Stimulated activated memory B cell treated with anti-CD40 and anti-IgM and Interleukin-4, amounts not matched to agents 10 μg/mL and 1 μg/mL and 100 μg/mL, for 72 hours (primary cell): Measurements from ENCODE around the gene UNC13D.
"Not testable (repeated sequence)": the region's sequence is repeated elsewhere in the genome, so short reads cannot be mapped to it uniquely, and the experiment has no call there.

Source experiments
- ATAC-seq: fragments of 150-1000 bp; cut with Tn5 transposase; 2 replicates; pipeline ENCODE4 v1.10.0; 2021
- H3K27ac Mint-ChIP-seq: one replicate; pipeline ENCODE4 v1.8.0; 2022; ENCODE audit warnings: mild to moderate bottlenecking, mixed read lengths
- H3K27me3 Mint-ChIP-seq: one replicate; pipeline ENCODE4 v1.8.0; 2022; ENCODE audit warnings: mixed read lengths
- H3K36me3 Mint-ChIP-seq: one replicate; pipeline ENCODE4 v1.8.0; 2022; ENCODE audit warnings: mixed read lengths
- H3K4me1 Mint-ChIP-seq: one replicate; pipeline ENCODE4 v1.8.0; 2022; ENCODE audit warnings: mixed read lengths
- H3K4me3 Mint-ChIP-seq: one replicate; pipeline ENCODE4 v1.8.0; 2022; ENCODE audit warnings: mild to moderate bottlenecking, moderate library complexity, mixed read lengths
- H3K9me3 Mint-ChIP-seq: one replicate; pipeline ENCODE4 v1.8.0; 2022; ENCODE audit warnings: mixed read lengths

UNC13D gene

DNA sequence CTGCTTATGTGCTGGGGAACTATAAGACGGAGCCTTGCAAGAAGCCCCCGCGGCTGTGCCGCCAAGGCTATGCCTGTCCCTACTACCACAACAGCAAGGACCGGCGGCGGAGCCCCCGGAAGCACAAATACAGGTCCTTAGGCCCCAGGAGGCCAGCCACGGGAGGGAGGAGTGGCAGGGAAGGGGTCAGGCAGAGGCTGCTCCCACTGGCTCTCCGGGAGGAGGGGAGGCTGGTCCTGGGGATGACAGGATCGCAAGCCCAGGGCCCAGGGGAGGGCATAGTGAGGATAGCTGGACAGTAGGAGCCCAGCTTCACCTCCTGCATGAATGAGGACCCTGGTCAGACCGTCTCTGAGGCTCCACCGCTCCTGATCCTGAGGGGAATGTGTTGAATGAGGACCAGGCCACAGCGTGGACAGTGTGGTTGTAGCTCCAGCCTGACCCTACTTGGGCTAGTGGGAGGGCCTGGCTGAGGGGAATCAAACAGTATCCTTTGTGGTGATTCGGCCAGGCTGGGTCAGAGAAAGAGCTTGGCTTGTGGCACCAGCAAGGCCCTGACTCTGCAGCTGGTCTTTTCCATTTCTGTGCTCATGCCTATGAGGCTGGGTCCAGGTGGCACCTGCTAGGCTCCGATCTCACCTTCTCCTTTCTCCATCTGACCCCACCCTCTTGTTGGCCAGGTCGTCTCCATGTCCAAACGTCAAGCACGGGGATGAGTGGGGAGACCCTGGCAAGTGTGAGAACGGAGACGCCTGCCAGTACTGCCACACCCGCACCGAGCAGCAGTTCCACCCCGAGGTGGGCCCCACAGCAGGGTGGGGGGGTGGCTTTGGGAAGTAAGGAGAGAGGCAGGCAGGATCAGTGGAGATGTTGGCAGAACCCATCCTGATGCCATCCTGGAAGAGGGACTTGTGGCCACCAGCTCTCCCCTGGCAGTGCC, 30.9 kb downstream of the UNC13D start:
- no peak for ATAC-seq
- peaks cover 15% of the 10 kb centered on the region for H3K4me1 Mint-ChIP-seq
- H3K27me3 Mint-ChIP-seq = no peaks in the 10 kb centered on the region
- H3K36me3 Mint-ChIP-seq = peaks cover 31% of the 10 kb centered on the region
- peak overlapping the region; percentile 24 for H3K27ac Mint-ChIP-seq
- no peaks in the 10 kb centered on the region for H3K9me3 Mint-ChIP-seq
- no peak overlapping the region for H3K4me3 Mint-ChIP-seq

DNA sequence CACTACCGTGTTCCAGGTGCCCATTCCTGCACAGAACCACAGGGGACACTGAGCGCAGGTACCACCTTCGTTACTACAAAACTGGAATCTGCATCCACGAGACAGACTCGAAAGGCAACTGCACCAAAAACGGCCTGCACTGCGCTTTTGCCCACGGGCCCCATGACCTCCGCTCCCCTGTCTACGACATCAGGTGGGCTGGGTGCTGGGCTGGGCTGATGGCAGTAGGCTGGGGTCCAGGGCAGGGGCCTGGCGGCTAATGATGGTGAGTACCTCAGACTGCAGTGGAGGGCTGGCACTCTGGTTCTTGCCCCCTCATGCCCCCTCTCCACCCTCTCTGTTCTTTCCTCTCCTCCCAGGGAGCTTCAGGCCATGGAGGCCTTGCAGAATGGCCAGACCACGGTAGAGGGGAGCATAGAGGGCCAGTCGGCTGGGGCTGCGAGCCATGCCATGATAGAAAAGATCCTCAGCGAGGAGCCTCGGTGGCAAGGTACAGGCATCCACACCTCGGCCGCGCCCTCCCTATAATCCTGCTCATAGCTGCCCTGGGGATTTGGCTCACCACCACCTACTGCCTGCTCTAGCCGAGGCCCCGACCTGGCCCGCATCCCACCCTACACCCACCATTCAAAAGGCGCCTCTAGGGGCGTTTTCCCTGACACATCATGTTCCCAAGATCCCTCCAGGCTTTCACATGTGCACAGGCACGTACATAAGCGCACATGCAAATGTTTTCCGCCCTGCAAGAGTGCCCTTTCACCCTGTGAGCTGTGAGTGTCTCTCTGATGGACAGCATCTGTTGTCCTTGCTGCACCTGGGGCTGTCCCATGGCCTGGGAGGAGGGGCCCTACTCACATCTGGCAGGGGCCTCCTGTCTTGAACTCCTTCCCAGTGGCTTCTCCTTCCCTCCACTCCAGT, 31.8 kb downstream of the UNC13D start:
- Mint-ChIP-seq H3K4me3 (no peak overlapping the region), H3K36me3 (peaks cover 26% of the 10 kb centered on the region)

DNA sequence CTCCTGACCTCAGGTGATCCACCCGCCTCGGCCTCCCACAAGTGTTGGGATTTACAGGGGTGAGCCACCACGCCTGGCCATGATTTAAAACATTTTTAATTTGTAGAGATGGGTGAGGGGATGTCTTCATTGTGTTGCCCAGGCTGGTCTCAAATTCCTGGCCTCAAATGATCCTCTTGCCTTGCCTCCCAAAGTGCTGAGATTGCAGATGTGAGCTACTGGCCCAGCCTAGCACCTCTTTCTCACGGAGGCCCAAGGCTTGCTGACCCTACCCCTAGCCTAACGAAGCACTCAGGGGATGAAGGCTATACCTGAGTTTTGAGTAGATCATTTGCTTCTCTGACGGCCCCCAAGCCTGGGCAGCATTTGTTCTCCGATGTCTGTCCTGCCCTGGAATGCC, 33.0 kb downstream of the UNC13D start:
- no peak overlapping the region for H3K27ac Mint-ChIP-seq
- H3K9me3 Mint-ChIP-seq = no peaks in the 10 kb centered on the region
- peaks cover 22% of the 10 kb centered on the region for H3K4me1 Mint-ChIP-seq
- H3K36me3 Mint-ChIP-seq = peaks cover 23% of the 10 kb centered on the region
- H3K4me3 Mint-ChIP-seq = no peak overlapping the region
- H3K27me3 Mint-ChIP-seq = no peaks in the 10 kb centered on the region
- no peak for ATAC-seq

More for the DNA sequence above, 31.8 kb downstream of the UNC13D start:
- no peak for ATAC-seq
- peak overlapping the region; percentile 24 for H3K27ac Mint-ChIP-seq
- no peaks in the 10 kb centered on the region for H3K9me3 Mint-ChIP-seq
- H3K4me1 Mint-ChIP-seq = peaks cover 22% of the 10 kb centered on the region
- no peaks in the 10 kb centered on the region for H3K27me3 Mint-ChIP-seq

DNA sequence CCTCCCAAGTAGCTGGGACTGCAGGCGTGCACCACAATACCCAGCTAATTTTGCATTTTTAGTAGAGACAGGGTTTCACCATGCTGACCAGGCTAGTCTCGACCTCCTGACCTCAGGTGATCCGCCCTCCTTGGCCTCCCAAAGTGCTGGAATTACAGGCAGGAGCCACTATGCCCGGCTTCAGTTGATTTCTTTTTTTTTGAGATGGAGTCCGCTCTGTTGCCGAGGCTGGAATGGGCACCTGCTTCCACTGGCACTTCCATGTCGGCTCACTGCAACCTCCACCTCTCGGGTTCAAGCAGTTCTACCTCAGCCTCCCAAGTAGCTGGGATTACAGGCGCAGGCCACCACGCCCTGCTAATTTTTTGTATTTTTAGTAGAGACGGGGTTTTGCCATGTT, 33.4 kb downstream of the UNC13D start:
- H3K27ac Mint-ChIP-seq, H3K9me3 Mint-ChIP-seq, ATAC-seq, H3K4me3 Mint-ChIP-seq, H3K27me3 Mint-ChIP-seq: not testable (repeated sequence)
- Mint-ChIP-seq H3K4me1 (peaks cover 22% of the 10 kb centered on the region), H3K36me3 (peaks cover 23% of the 10 kb centered on the region)

DNA sequence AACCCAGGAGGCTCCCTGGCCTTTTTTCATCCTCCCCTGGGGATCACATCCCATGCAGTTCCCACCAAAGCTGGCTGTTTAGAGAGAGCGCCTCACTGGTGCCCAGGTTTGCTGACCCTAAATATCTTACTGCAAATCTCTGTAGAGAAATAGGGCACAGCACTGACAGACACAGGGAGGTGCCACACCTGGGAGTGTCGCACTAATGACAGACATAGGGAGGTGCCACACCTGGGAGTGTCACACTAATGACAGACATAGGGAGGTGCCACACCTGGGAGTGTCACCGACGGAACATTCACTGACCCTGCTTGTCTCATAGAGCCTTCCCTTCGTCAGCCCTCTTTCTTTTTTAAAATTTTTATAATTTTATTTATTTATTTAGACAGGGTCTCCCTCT, 34.0 kb downstream of the UNC13D start:
- H3K4me3 Mint-ChIP-seq = no peak overlapping the region
- ATAC-seq = no peak
- H3K27ac Mint-ChIP-seq = peak overlapping the region; percentile 85

GRCh38 chr17:75809631-75810111, 34.5 kb downstream of the UNC13D start:
- H3K27ac Mint-ChIP-seq = peak overlapping the region; percentile 85
- H3K27me3 Mint-ChIP-seq = no peaks in the 10 kb centered on the region
- H3K4me3 Mint-ChIP-seq = no peak overlapping the region
- H3K4me1 Mint-ChIP-seq = peaks cover 26% of the 10 kb centered on the region
- H3K36me3 Mint-ChIP-seq = peaks cover 21% of the 10 kb centered on the region
- H3K9me3 Mint-ChIP-seq = no peaks in the 10 kb centered on the region
- ATAC-seq = no peak

More for the DNA sequence above, 34.0 kb downstream of the UNC13D start:
- Mint-ChIP-seq H3K36me3 (peaks cover 23% of the 10 kb centered on the region), H3K27me3 (no peaks in the 10 kb centered on the region), H3K4me1 (peaks cover 26% of the 10 kb centered on the region), H3K9me3 (no peaks in the 10 kb centered on the region)

DNA sequence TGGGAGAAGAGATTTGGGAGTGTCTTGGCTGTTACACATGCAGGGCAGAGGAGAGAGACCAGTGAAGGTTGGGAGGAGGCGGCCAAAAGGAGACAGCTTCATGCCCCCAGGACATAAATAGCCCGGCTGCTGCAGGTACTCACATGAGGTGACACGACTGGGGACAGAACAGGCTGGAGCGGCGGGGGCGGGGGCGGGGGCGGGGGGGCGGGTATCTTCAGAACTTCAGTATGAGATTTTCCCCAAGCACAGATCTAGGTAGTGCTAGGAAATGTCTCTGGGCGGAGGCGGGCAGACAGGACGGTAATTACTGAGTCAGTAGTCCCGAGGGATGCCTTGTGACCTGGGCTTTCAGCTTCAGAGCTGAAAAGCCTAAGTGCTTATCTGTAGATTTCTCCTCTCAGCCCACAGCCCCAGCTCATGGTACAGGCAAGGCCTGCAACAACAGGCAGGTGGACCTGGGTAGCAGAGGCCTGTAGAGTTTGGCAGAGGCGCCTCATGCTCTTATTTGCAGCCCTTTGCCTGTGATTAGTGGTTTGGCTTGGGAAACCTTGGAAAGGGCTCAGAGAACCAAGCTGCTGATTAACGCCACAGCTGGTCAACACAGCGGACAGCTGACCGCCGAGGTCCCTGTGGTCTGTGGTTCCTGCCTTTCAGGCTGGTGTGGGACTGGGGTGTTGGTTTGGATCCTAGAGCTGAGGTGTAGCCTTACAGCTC, 35.1 kb downstream of the UNC13D start:
- Mint-ChIP-seq H3K9me3 (no peaks in the 10 kb centered on the region), H3K27ac (peak overlapping the region; percentile 85), H3K4me1 (peaks cover 26% of the 10 kb centered on the region), H3K27me3 (no peaks in the 10 kb centered on the region), H3K36me3 (peaks cover 15% of the 10 kb centered on the region), H3K4me3 (peak overlapping the region; percentile 63)
- peak; percentile 97 for ATAC-seq

DNA sequence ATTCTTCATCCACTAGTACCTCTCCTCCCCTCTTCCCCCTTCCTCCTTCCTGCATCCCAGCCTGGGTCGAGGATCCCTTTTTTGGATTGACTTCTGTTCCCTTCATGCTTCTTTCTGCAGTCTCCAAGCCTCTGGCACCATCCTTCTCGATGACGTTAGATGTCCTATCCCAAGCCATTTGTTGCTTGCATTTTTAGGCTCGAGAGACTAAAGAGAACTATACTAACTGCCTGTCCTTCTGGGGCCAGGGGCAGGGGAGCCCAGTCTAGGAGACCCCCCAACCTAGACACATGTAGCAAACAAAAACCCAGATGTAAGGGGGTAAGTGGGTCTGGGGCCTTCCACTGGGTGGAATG, 35.7 kb downstream of the UNC13D start:
- H3K36me3 Mint-ChIP-seq = peaks cover 10% of the 10 kb centered on the region
- H3K4me1 Mint-ChIP-seq = peaks cover 26% of the 10 kb centered on the region
- peak overlapping the region; percentile 63 for H3K4me3 Mint-ChIP-seq
- no peaks in the 10 kb centered on the region for H3K27me3 Mint-ChIP-seq
- no peaks in the 10 kb centered on the region for H3K9me3 Mint-ChIP-seq
- H3K27ac Mint-ChIP-seq = peak overlapping the region; percentile 85
- ATAC-seq = peak; percentile 7

- no peaks in the 10 kb centered on the region for H3K27me3 Mint-ChIP-seq
- no peak for ATAC-seq
- peaks cover 7% of the 10 kb centered on the region for H3K36me3 Mint-ChIP-seq
- peak overlapping the region; percentile 85 for H3K27ac Mint-ChIP-seq
- H3K9me3 Mint-ChIP-seq = no peaks in the 10 kb centered on the region
- H3K4me3 Mint-ChIP-seq = no peak overlapping the region
- peaks cover 26% of the 10 kb centered on the region for H3K4me1 Mint-ChIP-seq
Observed at GRCh38 chr17:75807861-75808260, 36.3 kb downstream of the UNC13D start.

DNA sequence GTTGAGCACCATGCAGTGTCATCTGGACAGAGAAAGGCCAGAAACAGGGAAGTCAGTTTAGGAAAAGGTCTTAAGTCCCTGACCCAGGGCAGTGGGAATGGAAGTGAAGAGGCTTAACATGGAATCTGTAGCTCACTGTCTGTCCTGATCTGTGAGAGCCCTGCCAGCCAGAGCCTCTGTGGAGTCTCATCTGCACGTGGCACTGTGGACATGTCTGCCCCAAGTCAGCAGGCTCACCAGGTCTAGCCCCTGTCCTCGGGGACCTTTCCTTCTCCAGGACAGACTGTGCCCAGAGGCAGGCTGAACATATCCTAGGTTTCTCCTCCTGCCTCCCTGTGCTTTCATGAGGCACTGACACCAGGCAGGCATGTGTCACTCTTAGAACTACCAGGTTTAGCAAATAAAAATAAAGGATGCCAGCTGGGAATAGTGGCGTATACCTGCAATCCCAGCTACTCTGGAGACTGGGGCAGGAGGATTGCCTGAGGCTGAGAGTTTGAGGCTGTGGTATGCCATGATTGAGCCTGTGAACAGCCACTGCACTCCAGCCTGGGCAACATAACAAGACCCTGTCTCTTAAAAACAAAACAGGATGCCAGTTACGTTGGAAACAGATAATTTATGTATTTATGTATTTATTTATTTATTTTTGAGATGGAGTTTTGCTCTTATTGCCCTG, 37.2 kb downstream of the UNC13D start:
- Mint-ChIP-seq H3K9me3 (no peaks in the 10 kb centered on the region), H3K4me1 (peaks cover 26% of the 10 kb centered on the region), H3K36me3 (no peaks in the 10 kb centered on the region), H3K27ac (no peak overlapping the region), H3K27me3 (no peaks in the 10 kb centered on the region), H3K4me3 (no peak overlapping the region)
- ATAC-seq = no peak

DNA sequence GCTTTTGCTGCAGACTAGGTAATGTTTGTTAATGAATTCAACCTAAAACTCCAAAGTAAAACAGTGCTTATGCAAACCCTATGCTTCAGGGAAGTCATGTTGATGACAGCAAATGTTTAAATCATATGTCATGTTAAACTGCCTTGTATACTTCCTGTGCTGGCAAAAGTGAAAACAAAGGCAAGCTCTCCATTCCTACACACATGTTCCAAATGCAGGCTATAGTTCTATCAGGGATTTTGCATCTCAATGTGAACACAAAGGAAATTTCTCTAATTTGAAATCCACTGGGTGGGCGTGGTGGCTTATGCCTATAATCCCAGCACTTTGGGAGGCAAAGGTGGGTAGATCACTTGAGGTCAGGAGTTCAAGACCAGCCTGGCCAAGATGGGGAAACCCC, 40.3 kb downstream of the UNC13D start:
- Mint-ChIP-seq H3K36me3 (peaks cover 10% of the 10 kb centered on the region), H3K4me1 (peaks cover 25% of the 10 kb centered on the region), H3K9me3 (no peaks in the 10 kb centered on the region), H3K27me3 (no peaks in the 10 kb centered on the region), H3K4me3 (no peak overlapping the region), H3K27ac (no peak overlapping the region)
- no peak for ATAC-seq

GRCh38 chr17:75799402-75799801, 44.8 kb downstream of the UNC13D start:
- peak; percentile 76 for ATAC-seq
- H3K9me3 Mint-ChIP-seq = no peaks in the 10 kb centered on the region
- peak overlapping the region; percentile 23 for H3K27ac Mint-ChIP-seq
- H3K4me1 Mint-ChIP-seq = peaks cover 8% of the 10 kb centered on the region
- no peak overlapping the region for H3K4me3 Mint-ChIP-seq
- H3K27me3 Mint-ChIP-seq = no peaks in the 10 kb centered on the region
- peaks cover 10% of the 10 kb centered on the region for H3K36me3 Mint-ChIP-seq

GRCh38 chr17:75795820-75796607, 48.2 kb downstream of the UNC13D start:
- Mint-ChIP-seq H3K9me3 (no peaks in the 10 kb centered on the region), H3K36me3 (peaks cover 10% of the 10 kb centered on the region), H3K4me1 (peaks cover 8% of the 10 kb centered on the region), H3K27ac (no peak overlapping the region), H3K27me3 (no peaks in the 10 kb centered on the region), H3K4me3 (no peak overlapping the region)
- ATAC-seq = no peak

- no peaks in the 10 kb centered on the region for H3K27me3 Mint-ChIP-seq
- no peak for ATAC-seq
- no peaks in the 10 kb centered on the region for H3K4me1 Mint-ChIP-seq
- no peak overlapping the region for H3K4me3 Mint-ChIP-seq
- no peak overlapping the region for H3K27ac Mint-ChIP-seq
- H3K36me3 Mint-ChIP-seq = no peaks in the 10 kb centered on the region
- H3K9me3 Mint-ChIP-seq = no peaks in the 10 kb centered on the region
Observed at GRCh38 chr17:75793460-75793859, 50.7 kb downstream of the UNC13D start.
